Tibial nerve (tissue), 4 donors: ENCODE measurements around the gene C19orf73.

Experiments used
- EP300 ChIP-seq, 2 donors: sonication (generic); formaldehyde crosslinking; IDR thresholded peaks; one replicate each; pipeline ENCODE4 v1.6.1; 2017; ENCODE audit warnings: antibody characterized with exemption in 2 of 2, mild to moderate bottlenecking in 1 of 2
- POLR2A ChIP-seq, 2 donors: fragments of 450-650 bp; IDR thresholded peaks; one replicate each; pipeline ENCODE4 v1.6.1; 2017; ENCODE audit warnings: antibody characterized with exemption in 2 of 2, mild to moderate bottlenecking in 2 of 2, moderate library complexity in 2 of 2
- TF ChIP-seq, protein P1 (sequence below), 5 experiments: fragments of 200-600 bp in 3 of 5; fragments of 450-650 bp in 2 of 5; sonication (generic) in 3 of 5; IDR thresholded peaks; one replicate each; pipeline ENCODE4 v1.5.1; 2016 to 2019; ENCODE audit warnings: antibody characterized with exemption in 5 of 5, mild to moderate bottlenecking in 3 of 5, moderate library complexity in 2 of 5

DNA sequence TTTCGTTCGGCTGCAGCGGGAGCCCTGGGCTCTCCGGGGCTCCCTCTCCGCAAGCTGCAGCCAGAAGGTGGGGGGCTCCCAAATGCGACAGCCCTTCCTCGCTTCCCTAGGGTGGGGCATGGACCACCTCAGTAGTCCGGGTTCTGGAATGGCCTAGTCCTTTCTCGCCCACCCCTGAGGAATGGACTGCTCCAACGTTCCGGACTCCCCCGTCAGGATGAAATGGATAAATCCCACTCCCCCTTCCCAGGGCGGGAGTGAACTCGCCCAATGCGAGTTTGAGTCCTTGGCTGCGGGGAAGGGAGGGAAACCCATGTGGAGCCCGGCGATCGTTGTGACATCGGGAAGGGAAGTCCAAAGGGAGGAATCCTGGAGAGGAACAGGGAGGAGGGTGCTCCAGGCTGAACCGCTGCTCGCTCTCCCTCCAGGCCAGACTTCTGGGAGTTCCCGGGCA, 30.7 kb upstream of the C19orf73 start:
- TF ChIP-seq, protein P1, sequence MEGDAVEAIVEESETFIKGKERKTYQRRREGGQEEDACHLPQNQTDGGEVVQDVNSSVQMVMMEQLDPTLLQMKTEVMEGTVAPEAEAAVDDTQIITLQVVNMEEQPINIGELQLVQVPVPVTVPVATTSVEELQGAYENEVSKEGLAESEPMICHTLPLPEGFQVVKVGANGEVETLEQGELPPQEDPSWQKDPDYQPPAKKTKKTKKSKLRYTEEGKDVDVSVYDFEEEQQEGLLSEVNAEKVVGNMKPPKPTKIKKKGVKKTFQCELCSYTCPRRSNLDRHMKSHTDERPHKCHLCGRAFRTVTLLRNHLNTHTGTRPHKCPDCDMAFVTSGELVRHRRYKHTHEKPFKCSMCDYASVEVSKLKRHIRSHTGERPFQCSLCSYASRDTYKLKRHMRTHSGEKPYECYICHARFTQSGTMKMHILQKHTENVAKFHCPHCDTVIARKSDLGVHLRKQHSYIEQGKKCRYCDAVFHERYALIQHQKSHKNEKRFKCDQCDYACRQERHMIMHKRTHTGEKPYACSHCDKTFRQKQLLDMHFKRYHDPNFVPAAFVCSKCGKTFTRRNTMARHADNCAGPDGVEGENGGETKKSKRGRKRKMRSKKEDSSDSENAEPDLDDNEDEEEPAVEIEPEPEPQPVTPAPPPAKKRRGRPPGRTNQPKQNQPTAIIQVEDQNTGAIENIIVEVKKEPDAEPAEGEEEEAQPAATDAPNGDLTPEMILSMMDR (IDR thresholded peaks at IDR 0.05): peak in 1 of 5 experiments; percentile 8
- TF ChIP-seq POLR2A (IDR thresholded peaks at IDR 0.05): no peak
- peak in 1 of 2 donors; percentile 2 for TF ChIP-seq EP300 (IDR thresholded peaks at IDR 0.05)
